Measurements from ENCODE around the gene OTOF. TPM values are rescaled to one million over a fixed set of nuclear protein-coding genes. Genes with fewer than 3 reads are reported as not detected.
A peak's percentile ranks its signal among the peaks of the same experiment; 100 is the strongest.

OTOF gene
- total RNA-seq, 1 experiment from 2014 or later = 0.08 TPM

DNA sequence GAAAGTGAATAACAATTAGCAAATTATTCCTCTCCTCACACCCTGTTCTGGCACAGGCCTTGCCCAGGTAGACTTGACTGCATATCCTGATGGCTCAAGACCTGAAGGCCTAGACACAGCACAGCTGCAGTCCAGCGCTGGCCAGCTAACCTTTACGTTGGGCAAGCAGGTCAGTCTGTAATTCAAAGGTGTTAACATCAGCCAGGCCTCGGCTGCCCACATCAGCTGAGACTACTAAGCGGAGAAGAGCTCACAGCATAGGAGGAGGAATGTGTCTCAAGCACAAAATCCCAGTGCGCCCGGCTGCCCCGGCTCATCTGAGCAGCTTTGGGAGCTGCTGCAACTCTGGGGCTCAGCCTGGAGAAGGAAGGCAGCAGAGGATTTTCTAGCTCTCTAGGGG, 33.5 kb upstream of the OTOF start:
- no peaks in the 10 kb centered on the region for H3K36me3 ChIP-seq
- no peak overlapping the region for H3K27ac ChIP-seq
- H3K4me1 ChIP-seq = no peaks in the 10 kb centered on the region
- no peaks in the 10 kb centered on the region for H3K9me3 ChIP-seq (replicated peaks)
- H3K27me3 ChIP-seq = peaks cover 46% of the 10 kb centered on the region
- DNase-seq = no peak
- no peak overlapping the region for H3K4me3 ChIP-seq

DNA sequence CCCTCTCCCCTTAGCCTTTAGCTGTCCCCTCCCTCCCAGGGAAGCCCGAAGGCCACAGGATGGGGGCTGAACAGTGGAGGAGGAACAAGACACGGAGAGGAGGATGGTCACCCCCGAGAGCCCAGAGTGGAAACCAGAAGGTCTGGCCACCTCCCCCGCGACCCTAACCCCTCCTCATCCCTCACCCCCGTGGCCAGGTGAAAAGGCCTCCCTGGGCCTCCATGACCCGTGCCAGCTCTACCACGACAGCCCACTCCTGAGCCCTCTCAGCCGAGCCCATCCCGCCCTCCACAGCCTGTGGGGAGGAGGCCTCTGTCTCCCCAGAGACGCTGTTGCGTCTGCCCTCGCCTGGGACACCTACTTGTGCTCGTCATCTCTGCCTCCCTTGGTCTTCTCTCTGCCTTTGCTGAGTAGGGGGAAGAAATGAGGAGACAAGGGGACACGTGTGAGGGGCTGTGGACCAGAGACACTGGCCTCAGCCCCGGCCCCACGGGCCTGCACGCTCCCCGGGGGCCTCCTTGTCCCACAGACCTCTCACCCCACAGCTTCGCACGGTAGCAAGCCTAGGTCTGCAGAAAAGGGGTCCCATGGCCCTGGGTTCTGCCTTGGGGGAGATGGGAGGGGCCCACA, 32.5 kb upstream of the OTOF start:
- H3K27me3 ChIP-seq = peaks cover 42% of the 10 kb centered on the region

DNA sequence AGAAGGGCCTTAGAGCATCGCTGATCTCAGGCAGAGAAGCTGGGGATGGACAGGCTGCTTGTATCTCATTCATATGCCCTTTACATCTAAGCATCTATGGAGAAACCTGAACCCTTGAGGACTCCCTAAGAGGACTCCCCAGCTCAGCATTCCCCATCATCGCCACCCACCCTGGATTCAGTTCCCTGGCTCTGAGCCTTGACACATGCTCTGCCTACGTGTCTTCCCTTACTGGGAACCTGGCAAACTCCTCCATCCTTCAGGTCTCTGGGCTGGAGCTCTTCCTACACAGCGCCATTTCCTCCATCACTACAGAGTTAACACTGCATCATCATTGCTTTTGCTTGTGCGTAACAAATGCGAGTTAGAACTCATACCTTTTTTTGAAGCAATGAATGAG, 31.2 kb upstream of the OTOF start:
- peaks cover 41% of the 10 kb centered on the region for H3K27me3 ChIP-seq
- H3K36me3 ChIP-seq = no peaks in the 10 kb centered on the region
- H3K27ac ChIP-seq = no peak overlapping the region
- no peaks in the 10 kb centered on the region for H3K9me3 ChIP-seq (replicated peaks)
- H3K4me1 ChIP-seq = no peaks in the 10 kb centered on the region
- no peak for DNase-seq
- H3K4me3 ChIP-seq = no peak overlapping the region

More for the DNA sequence above, 32.5 kb upstream of the OTOF start:
- no peaks in the 10 kb centered on the region for H3K4me1 ChIP-seq
- no peak overlapping the region for H3K4me3 ChIP-seq
- no peaks in the 10 kb centered on the region for H3K9me3 ChIP-seq (replicated peaks)
- no peak overlapping the region for H3K27ac ChIP-seq
- DNase-seq = no peak
- no peaks in the 10 kb centered on the region for H3K36me3 ChIP-seq

DNA sequence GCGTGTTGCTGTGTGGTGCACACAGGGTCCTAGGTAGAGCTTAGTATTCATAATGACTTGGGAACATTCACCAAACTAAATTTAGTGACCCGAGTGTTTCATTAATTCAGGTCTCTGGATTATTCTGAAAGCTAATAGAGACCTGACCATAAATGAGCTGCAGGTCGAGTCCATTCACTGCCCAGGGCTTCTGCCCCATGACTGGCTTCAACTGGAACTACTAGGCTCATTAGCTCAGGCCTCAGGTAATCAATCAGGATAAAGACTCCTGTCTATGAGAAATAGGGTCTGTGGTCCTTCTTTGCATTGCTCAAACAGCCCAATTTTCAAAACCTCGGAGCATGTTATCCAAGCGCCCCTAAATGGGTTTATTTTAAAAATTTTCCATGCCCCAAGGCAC, 30.0 kb upstream of the OTOF start:
- Histone ChIP-seq H3K27me3 (peaks cover 33% of the 10 kb centered on the region), H3K4me1 (no peaks in the 10 kb centered on the region), H3K9me3 (replicated peaks) (no peaks in the 10 kb centered on the region), H3K4me3 (no peak overlapping the region), H3K27ac (no peak overlapping the region), H3K36me3 (no peaks in the 10 kb centered on the region)
- no peak for DNase-seq

DNA sequence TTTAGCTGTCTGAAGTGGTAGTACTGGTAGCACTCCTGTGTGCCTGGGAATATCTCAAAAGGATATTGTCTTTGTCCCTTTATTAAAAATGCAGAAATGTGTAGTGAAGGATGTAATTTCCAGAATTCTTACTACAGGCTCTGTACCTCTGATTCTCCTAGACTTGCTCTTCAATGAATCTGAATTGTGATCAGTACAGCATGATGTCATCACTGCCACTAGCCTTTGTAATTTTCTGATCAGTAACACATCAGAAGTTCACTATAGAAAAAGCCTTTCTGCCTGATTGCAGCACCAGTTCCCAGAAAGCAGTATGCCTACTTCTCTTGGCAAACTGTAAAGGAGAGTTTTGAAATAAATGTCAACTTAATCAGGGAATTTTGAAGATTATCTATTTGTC, 29.2 kb upstream of the OTOF start:
- H3K4me1 ChIP-seq = no peaks in the 10 kb centered on the region
- H3K9me3 ChIP-seq (replicated peaks) = no peaks in the 10 kb centered on the region
- DNase-seq = no peak
- H3K27me3 ChIP-seq = peaks cover 25% of the 10 kb centered on the region
- H3K4me3 ChIP-seq = no peak overlapping the region
- H3K36me3 ChIP-seq = no peaks in the 10 kb centered on the region
- H3K27ac ChIP-seq = no peak overlapping the region

DNA sequence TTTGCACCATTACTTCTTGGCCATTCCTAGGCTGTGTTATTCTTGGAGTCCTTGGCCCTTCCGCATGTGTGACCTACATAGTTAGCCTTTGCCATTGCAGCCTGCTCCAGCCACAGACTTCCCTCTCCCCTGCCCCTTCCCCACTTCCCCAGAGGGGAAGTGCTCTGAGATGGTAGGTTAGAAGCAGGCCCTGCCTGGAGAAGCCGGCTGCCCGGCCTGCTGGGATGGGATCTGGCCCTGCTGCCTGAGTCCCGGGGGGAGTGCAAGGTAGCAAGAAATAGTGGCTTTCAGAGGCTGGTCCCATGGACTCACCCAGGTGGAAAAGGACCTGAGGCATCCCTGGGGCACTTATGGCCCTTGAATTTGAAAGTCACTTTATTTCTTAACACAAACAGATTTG, 28.4 kb upstream of the OTOF start:
- Histone ChIP-seq H3K27me3 (peaks cover 22% of the 10 kb centered on the region), H3K36me3 (no peaks in the 10 kb centered on the region)
- DNase-seq = no peak

DNA sequence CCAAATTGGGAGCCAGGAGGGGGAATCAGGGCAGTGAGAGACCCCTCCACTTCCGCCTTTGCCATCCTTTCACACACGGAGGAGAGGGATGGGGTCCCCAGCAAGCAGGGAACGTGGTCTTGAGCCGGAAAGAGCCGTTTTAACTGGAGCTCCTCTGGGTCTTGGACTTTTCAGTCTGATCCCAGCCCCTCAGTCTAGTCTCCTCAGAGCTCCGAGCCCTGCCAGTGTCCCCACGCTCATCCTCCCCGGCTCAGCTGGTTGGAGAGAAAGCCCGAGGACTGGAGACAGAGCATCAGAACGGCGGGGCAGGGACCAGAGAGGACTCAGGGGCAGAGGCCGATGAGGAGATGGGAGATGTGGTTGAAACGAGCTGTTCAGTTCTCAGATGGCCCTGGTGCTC, 26.1 kb upstream of the OTOF start:
- peak overlapping the region; percentile 49 for H3K4me3 ChIP-seq
- no peaks in the 10 kb centered on the region for H3K4me1 ChIP-seq
- H3K9me3 ChIP-seq (replicated peaks) = no peaks in the 10 kb centered on the region
- DNase-seq = peak in 1 of 2 experiments; percentile 12
- peaks cover 10% of the 10 kb centered on the region; the same call in 1 of the 2 replicates for H3K27me3 ChIP-seq
- H3K36me3 ChIP-seq = no peaks in the 10 kb centered on the region
- H3K27ac ChIP-seq = no peak overlapping the region

More for the DNA sequence above, 28.4 kb upstream of the OTOF start:
- no peaks in the 10 kb centered on the region for H3K4me1 ChIP-seq
- H3K27ac ChIP-seq = no peak overlapping the region
- H3K9me3 ChIP-seq (replicated peaks) = no peaks in the 10 kb centered on the region
- no peak overlapping the region for H3K4me3 ChIP-seq

DNA sequence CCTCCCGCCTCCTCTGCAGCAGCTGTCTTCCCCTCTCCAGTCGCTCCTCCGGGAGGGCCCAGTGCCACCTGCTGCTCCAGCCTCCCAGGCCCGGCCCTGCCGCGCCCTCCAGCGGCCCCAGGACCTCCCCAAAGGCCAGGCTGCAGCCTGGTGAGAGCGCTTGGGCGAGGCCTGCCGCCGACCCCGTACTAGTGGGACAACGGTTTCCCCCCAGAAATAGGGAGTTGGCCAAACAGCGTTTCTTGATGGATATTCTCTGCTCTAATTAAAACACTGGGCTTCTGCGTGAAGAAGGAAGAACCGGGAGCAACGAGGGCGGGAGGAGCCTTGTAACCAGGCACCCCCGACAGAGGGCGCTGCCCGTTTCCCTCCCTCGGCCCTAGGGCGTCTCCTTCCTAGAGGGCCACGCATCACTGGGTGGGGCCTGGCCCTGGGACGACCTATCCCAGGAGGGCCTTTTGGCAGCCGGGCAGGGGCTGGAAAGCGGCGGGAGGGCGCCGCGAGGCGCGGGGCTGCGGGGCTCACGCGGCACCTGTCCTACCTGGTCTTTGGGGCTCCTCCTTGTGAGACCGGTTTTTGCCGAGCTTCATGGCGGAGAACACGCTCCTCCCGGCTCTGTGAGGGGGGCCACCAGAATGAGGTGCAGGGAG, 25.4 kb upstream of the OTOF start:
- peak; percentile 93 to 94 for DNase-seq
- Histone ChIP-seq H3K27me3 (0 out of 2 replicates have a peak, but pooled peaks cover 6% of the 10 kb centered on the region), H3K4me3 (peak overlapping the region; percentile 49)

DNA sequence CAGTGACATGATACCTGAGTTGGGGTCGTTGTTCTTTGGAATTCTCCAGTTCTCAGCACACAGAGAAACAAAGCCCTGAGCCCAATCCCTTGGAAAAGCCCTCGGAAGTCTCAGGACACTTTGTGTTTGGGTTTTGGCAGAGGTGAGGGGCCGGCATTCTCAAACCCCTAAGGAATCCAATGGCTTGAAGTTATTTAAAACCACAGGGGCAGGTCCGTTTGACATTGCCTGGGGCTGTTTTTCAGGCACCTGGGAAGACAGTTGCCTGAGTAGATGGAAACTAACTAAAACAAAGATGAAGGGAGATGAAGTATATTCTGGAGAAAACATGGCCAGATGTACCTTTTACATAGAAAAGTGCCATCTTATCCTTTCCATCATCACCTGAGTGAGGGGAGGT, 22.5 kb upstream of the OTOF start:
- Histone ChIP-seq H3K36me3 (no peaks in the 10 kb centered on the region), H3K27ac (no peak overlapping the region), H3K27me3 (peaks cover 13% of the 10 kb centered on the region; the same call in 1 of the 2 replicates), H3K4me3 (no peak overlapping the region), H3K4me1 (no peaks in the 10 kb centered on the region), H3K9me3 (replicated peaks) (no peaks in the 10 kb centered on the region)
- no peak for DNase-seq

More for the DNA sequence above, 25.4 kb upstream of the OTOF start:
- no peak overlapping the region; the same call in 1 of the 2 replicates for H3K27ac ChIP-seq
- H3K4me1 ChIP-seq = no peaks in the 10 kb centered on the region
- H3K36me3 ChIP-seq = no peaks in the 10 kb centered on the region
- H3K9me3 ChIP-seq (replicated peaks) = no peaks in the 10 kb centered on the region

DNA sequence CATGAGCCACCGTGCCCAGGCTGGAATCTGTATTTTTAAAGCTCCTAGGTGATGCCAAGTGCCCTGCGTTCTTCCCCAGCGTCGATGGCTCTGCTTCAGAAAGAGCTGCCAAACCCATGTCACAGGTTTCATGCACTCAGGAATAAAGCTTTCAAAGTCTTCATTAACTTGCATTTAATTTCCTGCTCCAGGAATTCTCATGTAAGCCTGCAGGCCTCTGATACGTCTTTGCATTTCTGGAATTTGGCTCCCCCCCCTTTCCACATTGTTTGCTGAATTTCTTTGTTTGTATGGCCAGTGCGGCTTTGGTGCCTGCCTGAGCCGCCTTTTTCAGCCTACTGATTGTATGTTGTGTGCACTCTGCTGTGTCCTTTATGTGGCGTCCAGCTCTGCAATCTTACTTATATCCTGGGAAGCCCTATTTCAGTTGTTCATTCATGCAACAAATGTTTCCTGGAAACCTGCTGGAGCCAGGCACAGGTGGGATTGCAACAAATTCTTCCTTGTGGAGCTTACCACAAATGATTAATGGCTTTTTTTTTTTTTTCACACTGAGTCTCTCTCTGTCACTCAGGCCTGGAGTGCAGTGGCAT, 17.9 kb upstream of the OTOF start:
- DNase-seq = no peak

DNA sequence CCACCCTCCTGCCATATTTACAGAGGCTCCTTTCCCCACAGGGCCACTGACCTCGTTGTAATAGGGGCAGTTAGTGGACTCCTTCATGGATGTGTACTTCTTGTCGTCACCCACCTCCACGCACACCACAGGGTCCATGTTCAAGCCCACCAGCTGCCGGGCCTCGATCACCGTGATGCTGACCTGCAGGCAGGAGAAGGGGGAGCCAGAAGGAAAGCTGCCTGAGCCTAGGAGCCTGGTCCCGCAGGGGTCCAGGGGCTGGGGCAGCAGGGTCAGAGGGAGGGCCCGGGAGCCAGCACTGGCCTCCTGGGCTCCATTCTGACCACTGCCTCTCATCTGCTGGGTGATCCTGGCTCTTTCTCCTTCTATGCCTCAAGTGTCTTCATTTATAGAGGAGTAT, 17.0 kb upstream of the OTOF start:
- no peak for DNase-seq
- peaks cover 22% of the 10 kb centered on the region for H3K27me3 ChIP-seq
- no peaks in the 10 kb centered on the region for H3K4me1 ChIP-seq
- H3K27ac ChIP-seq = no peak overlapping the region
- no peak overlapping the region for H3K4me3 ChIP-seq
- H3K9me3 ChIP-seq (replicated peaks) = no peaks in the 10 kb centered on the region
- H3K36me3 ChIP-seq = no peaks in the 10 kb centered on the region

More for the DNA sequence above, 17.9 kb upstream of the OTOF start:
- H3K4me1 ChIP-seq = no peaks in the 10 kb centered on the region
- H3K9me3 ChIP-seq (replicated peaks) = no peaks in the 10 kb centered on the region
- no peak overlapping the region for H3K27ac ChIP-seq
- H3K36me3 ChIP-seq = no peaks in the 10 kb centered on the region
- H3K4me3 ChIP-seq = no peak overlapping the region
- H3K27me3 ChIP-seq = peaks cover 19% of the 10 kb centered on the region

DNA sequence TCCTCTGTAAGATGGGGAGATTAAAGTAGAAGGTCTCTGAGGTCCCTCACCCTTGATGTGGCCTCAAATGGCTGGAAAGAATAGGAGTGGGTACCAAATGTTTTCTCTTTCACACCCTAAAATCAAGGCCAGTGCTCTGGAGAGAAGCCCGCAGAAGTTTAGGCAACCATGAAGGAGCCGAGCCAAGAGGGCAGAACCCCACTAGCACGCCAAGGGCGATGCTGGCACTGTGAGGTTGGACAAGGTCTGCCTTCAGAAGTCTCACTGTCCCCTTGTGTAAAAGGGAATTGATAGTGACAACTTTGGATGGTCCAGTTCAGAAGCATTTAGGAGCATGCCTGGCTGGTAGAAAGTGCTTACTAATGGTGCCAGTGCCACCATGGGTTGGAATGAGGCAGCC, 16.3 kb upstream of the OTOF start:
- H3K27me3 ChIP-seq = peaks cover 19% of the 10 kb centered on the region
- no peak overlapping the region for H3K27ac ChIP-seq
- no peaks in the 10 kb centered on the region for H3K36me3 ChIP-seq
- no peaks in the 10 kb centered on the region for H3K9me3 ChIP-seq (replicated peaks)
- no peak for DNase-seq
- no peaks in the 10 kb centered on the region for H3K4me1 ChIP-seq
- no peak overlapping the region for H3K4me3 ChIP-seq

DNA sequence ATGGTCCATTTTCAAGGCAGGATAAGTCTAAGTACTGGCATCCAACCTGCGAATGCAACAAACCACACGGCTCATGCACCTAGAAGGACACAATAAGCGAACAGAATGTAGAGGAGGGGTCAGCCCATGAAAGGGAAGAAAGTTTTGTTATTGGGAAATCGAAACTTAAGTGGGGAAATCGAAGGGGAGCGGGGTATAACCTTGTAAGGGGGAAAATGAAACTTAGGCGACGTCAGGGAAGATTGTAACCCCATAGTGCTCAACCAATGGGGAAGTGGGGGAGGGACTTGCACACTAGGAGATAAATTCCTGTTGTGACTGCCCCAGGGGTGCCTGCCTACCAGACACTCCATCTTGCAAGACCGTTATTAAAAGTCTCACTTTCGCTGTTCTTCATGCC, 15.6 kb upstream of the OTOF start:
- H3K9me3 ChIP-seq (replicated peaks) = no peaks in the 10 kb centered on the region
- H3K27ac ChIP-seq = no peak overlapping the region
- no peaks in the 10 kb centered on the region for H3K36me3 ChIP-seq
- H3K27me3 ChIP-seq = peaks cover 19% of the 10 kb centered on the region
- no peak overlapping the region for H3K4me3 ChIP-seq
- no peaks in the 10 kb centered on the region for H3K4me1 ChIP-seq
- DNase-seq = no peak

DNA sequence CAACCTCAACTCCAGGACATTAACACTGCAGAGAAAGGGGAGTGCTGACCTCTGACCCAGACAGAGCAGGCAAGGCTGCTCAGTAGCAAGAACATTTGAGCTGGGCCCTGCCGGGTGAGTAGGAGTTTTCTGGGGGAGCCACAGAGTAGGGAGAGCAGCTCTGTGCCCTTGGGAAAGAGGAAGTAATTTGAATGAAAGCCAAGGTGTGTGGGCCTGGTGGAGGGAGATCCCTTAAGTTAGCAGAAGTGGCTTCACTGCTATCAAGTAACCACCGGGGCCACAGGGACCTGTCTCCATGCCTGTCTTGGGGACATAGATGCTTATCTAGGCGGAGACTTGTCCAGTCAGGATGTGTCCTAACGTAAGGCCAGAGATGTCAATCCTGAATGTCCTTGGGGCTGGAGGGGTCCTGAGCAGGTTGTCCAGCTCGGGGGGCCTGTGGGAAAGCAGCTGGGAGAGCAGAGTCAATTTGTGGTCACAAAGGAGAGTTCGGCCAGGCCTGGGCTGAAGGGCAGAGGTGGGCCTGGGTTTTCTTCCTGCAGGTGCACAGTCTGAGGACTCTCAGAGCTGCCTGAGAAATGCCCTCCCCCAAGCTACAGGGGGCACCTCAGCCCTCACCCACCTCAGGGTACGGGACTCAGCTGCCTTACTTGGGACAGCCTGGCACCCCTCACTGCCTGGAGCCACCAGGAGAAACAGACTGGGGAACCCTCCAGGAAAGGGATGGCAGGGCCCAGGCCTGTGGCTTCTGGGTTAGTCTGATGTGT, 15.0 kb upstream of the OTOF start:
- Histone ChIP-seq H3K4me3 (no peak overlapping the region), H3K36me3 (no peaks in the 10 kb centered on the region), H3K9me3 (replicated peaks) (no peaks in the 10 kb centered on the region), H3K27me3 (peaks cover 19% of the 10 kb centered on the region), H3K4me1 (no peaks in the 10 kb centered on the region), H3K27ac (no peak overlapping the region)
- DNase-seq = no peak

Data from SJCRH30 (cell line).